Activated T-cell treated with anti-CD3 and anti-CD28 coated beads, Interleukin-2, amount 50 U/mL, for 24 hours (primary cell): ENCODE measurements around the gene CDC25C.
A peak's percentile ranks its signal among the peaks of the same experiment; 100 is the strongest.

ENCODE experiments used
- DNase-seq: peaks from one replicate; pipeline ENCODE4 v3.0.0-alpha.2; 2020
- H3K27ac Mint-ChIP-seq: 2 replicates; pipeline ENCODE4 v1.8.0; 2020; ENCODE audit warnings: mild to moderate bottlenecking, mixed read lengths
- H3K27me3 Mint-ChIP-seq: 2 replicates; pipeline ENCODE4 v1.8.0; 2020; ENCODE audit warnings: mixed read lengths
- H3K36me3 Mint-ChIP-seq: 2 replicates; pipeline ENCODE4 v1.8.0; 2020; ENCODE audit warnings: low read depth, mixed read lengths
- H3K4me1 Mint-ChIP-seq: 2 replicates; pipeline ENCODE4 v1.8.0; 2020; ENCODE audit warnings: low read depth, mixed read lengths
- H3K4me3 Mint-ChIP-seq: 2 replicates; pipeline ENCODE4 v1.8.0; 2020; ENCODE audit warnings: mild to moderate bottlenecking, moderate library complexity, mixed read lengths
- H3K9me3 Mint-ChIP-seq: 2 replicates; pipeline ENCODE4 v1.8.0; 2020; ENCODE audit warnings: mixed read lengths

The CDC25C gene

GRCh38 chr5:138331449-138332368 is at the start of gene CDC25C:
CDC25C (minus strand) TSS chr5:138331804; CDS start chr5:138331180, 624 bp downstream.
- Mint-ChIP-seq H3K36me3 (peaks cover 6% of the 10 kb centered on the region), H3K27ac (peak within 1 kb of the TSS; percentile 74), H3K4me1 (peaks cover 23% of the 10 kb centered on the region), H3K4me3 (peak within 1 kb of the TSS; percentile 89), H3K9me3 (no peaks in the 10 kb centered on the region), H3K27me3 (no peaks in the 10 kb centered on the region)
- peak; percentile 93 for DNase-seq

GRCh38 chr5:138372653-138373052 is 41.0 kb upstream of the CDC25C start:
- Mint-ChIP-seq H3K9me3 (no peaks in the 10 kb centered on the region), H3K27ac (peak overlapping the region; percentile 41), H3K4me3 (no peak overlapping the region), H3K36me3 (peaks cover 47% of the 10 kb centered on the region), H3K4me1 (peaks cover 30% of the 10 kb centered on the region), H3K27me3 (no peaks in the 10 kb centered on the region)
- no peak for DNase-seq

- DNase-seq = no peak
- Mint-ChIP-seq H3K36me3 (peaks cover 43% of the 10 kb centered on the region), H3K27me3 (no peaks in the 10 kb centered on the region), H3K27ac (peak overlapping the region; percentile 41), H3K4me1 (peaks cover 30% of the 10 kb centered on the region), H3K9me3 (no peaks in the 10 kb centered on the region), H3K4me3 (no peak overlapping the region)
Observed at GRCh38 chr5:138372225-138372624, 40.6 kb upstream of the CDC25C start.

GRCh38 chr5:138371454-138371853 is 39.9 kb upstream of the CDC25C start:
- Mint-ChIP-seq H3K36me3 (peaks cover 36% of the 10 kb centered on the region), H3K27me3 (no peaks in the 10 kb centered on the region), H3K27ac (peak overlapping the region; percentile 44), H3K9me3 (no peaks in the 10 kb centered on the region), H3K4me3 (no peak overlapping the region), H3K4me1 (peaks cover 38% of the 10 kb centered on the region)
- no peak for DNase-seq

- no peaks in the 10 kb centered on the region for H3K9me3 Mint-ChIP-seq
- H3K36me3 Mint-ChIP-seq = peaks cover 30% of the 10 kb centered on the region
- no peaks in the 10 kb centered on the region for H3K27me3 Mint-ChIP-seq
- H3K4me3 Mint-ChIP-seq = no peak overlapping the region
- H3K4me1 Mint-ChIP-seq = peaks cover 43% of the 10 kb centered on the region
- no peak for DNase-seq
- no peak overlapping the region for H3K27ac Mint-ChIP-seq
Observed at GRCh38 chr5:138370537-138370936, 38.9 kb upstream of the CDC25C start.

- H3K4me1 Mint-ChIP-seq = peaks cover 46% of the 10 kb centered on the region
- no peak for DNase-seq
- H3K27ac Mint-ChIP-seq = peak overlapping the region; percentile 24
- no peaks in the 10 kb centered on the region for H3K27me3 Mint-ChIP-seq
- H3K36me3 Mint-ChIP-seq = peaks cover 24% of the 10 kb centered on the region
- no peak overlapping the region for H3K4me3 Mint-ChIP-seq
- no peaks in the 10 kb centered on the region for H3K9me3 Mint-ChIP-seq
Observed at GRCh38 chr5:138369706-138370105, 38.1 kb upstream of the CDC25C start.

GRCh38 chr5:138369261-138369660 is 37.7 kb upstream of the CDC25C start:
- no peaks in the 10 kb centered on the region for H3K9me3 Mint-ChIP-seq
- no peaks in the 10 kb centered on the region for H3K27me3 Mint-ChIP-seq
- peaks cover 20% of the 10 kb centered on the region for H3K36me3 Mint-ChIP-seq
- no peak for DNase-seq
- H3K27ac Mint-ChIP-seq = peak overlapping the region; percentile 24
- peaks cover 50% of the 10 kb centered on the region for H3K4me1 Mint-ChIP-seq
- no peak overlapping the region for H3K4me3 Mint-ChIP-seq

GRCh38 chr5:138366632-138367382 is 35.2 kb upstream of the CDC25C start:
- DNase-seq = no peak
- peaks cover 4% of the 10 kb centered on the region for H3K36me3 Mint-ChIP-seq
- H3K27me3 Mint-ChIP-seq = no peaks in the 10 kb centered on the region
- H3K9me3 Mint-ChIP-seq = no peaks in the 10 kb centered on the region
- no peak overlapping the region for H3K27ac Mint-ChIP-seq
- H3K4me1 Mint-ChIP-seq = peaks cover 45% of the 10 kb centered on the region
- H3K4me3 Mint-ChIP-seq = no peak overlapping the region

- peaks cover 56% of the 10 kb centered on the region for H3K4me1 Mint-ChIP-seq
- no peaks in the 10 kb centered on the region for H3K9me3 Mint-ChIP-seq
- no peaks in the 10 kb centered on the region for H3K27me3 Mint-ChIP-seq
- DNase-seq = no peak
- H3K36me3 Mint-ChIP-seq = peaks cover 6% of the 10 kb centered on the region
- no peak overlapping the region for H3K27ac Mint-ChIP-seq
- H3K4me3 Mint-ChIP-seq = no peak overlapping the region
Observed at GRCh38 chr5:138364576-138364975, 33.0 kb upstream of the CDC25C start.

GRCh38 chr5:138360941-138361452 is 29.4 kb upstream of the CDC25C start:
- H3K9me3 Mint-ChIP-seq = no peaks in the 10 kb centered on the region
- no peaks in the 10 kb centered on the region for H3K27me3 Mint-ChIP-seq
- peak overlapping the region; percentile 73 for H3K27ac Mint-ChIP-seq
- H3K4me3 Mint-ChIP-seq = no peak overlapping the region
- peaks cover 10% of the 10 kb centered on the region for H3K36me3 Mint-ChIP-seq
- peaks cover 39% of the 10 kb centered on the region for H3K4me1 Mint-ChIP-seq
- no peak for DNase-seq

- no peak overlapping the region for H3K4me3 Mint-ChIP-seq
- H3K9me3 Mint-ChIP-seq = no peaks in the 10 kb centered on the region
- H3K36me3 Mint-ChIP-seq = peaks cover 10% of the 10 kb centered on the region
- H3K27ac Mint-ChIP-seq = peak overlapping the region; percentile 16
- no peaks in the 10 kb centered on the region for H3K27me3 Mint-ChIP-seq
- peaks cover 48% of the 10 kb centered on the region for H3K4me1 Mint-ChIP-seq
- no peak for DNase-seq
Observed at GRCh38 chr5:138359621-138360020, 28.0 kb upstream of the CDC25C start.

GRCh38 chr5:138354926-138355378 is 23.3 kb upstream of the CDC25C start:
- Mint-ChIP-seq H3K9me3 (peaks cover 8% of the 10 kb centered on the region), H3K27me3 (no peaks in the 10 kb centered on the region), H3K4me3 (peak overlapping the region; percentile 91), H3K36me3 (peaks cover 22% of the 10 kb centered on the region), H3K4me1 (peaks cover 52% of the 10 kb centered on the region), H3K27ac (peak overlapping the region; percentile 93)
- peak; percentile 47 for DNase-seq

GRCh38 chr5:138354387-138354786 is 22.8 kb upstream of the CDC25C start:
- no peak for DNase-seq
- Mint-ChIP-seq H3K4me3 (peak overlapping the region; percentile 91), H3K27me3 (no peaks in the 10 kb centered on the region), H3K27ac (peak overlapping the region; percentile 93), H3K36me3 (peaks cover 24% of the 10 kb centered on the region), H3K4me1 (peaks cover 48% of the 10 kb centered on the region), H3K9me3 (peaks cover 8% of the 10 kb centered on the region)

- Mint-ChIP-seq H3K36me3 (peaks cover 30% of the 10 kb centered on the region), H3K4me1 (peaks cover 47% of the 10 kb centered on the region), H3K27me3 (no peaks in the 10 kb centered on the region), H3K27ac (peak overlapping the region; percentile 93), H3K4me3 (peak overlapping the region; percentile 91), H3K9me3 (peaks cover 8% of the 10 kb centered on the region)
- no peak for DNase-seq
Observed at GRCh38 chr5:138353560-138354080, 22.0 kb upstream of the CDC25C start.
